ENCODE measurements around the gene INO80B.
"Not testable (repeated sequence)": the region's sequence is repeated elsewhere in the genome, so short reads cannot be mapped to it uniquely, and the experiment has no call there.

The INO80B gene

DNA sequence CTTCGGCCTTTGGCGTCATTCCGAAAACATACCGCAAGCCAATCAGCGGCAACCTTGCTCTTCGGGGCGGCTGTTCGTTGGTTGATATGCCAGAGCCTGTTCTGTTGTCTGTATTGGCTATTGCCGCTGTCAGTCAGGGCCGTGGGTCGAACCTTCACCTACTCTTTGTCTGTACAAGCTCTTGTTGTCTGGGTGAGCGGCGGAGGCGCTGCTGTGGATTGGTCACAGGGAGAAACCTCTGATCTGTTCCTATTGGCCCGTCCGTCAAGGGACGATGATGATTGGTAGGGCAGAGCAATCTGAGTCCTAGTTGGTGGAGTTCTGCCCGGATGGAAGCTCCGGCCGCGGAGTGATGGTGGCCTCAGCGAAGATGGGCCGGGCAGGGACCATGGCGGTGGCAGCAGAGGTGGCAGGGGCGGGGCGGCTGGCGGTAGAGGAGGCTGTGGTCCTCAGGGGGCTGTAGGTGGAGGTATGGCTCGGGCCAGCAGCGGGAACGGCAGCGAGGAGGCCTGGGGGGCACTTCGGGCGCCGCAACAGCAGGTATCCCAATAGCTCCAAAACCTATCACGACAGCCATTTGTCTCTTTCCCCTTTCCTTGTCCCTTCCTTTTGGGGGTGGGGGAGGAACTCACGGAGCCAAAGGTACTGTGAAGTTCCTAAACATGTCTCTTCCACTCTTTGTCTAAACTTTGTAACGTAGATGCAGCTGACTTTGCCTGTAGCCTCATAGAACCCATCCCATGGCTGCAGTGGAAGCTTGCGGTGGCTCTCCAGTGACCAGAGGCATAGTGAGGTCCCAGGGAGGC is 3.4 kb downstream of the INO80B start, which contains the start of gene WBP1:
TSS of gene WBP1 (plus strand) at position 307 of the 806 bp plus-strand sequence. CDS start at position 472, 165 bp downstream.
- H3K36me3 ChIP-seq (ENCODE audit: insufficient read depth, insufficient read length, low read length) = peaks cover 33% of the 10 kb centered on the region
- H3K4me3 ChIP-seq (ENCODE audit: insufficient read length, low read depth) = peak within 1 kb of the TSS; percentile 86
- TF ChIP-seq SUZ12 (IDR thresholded peaks at IDR 0.05; ENCODE audit: extremely low read depth, insufficient read depth, insufficient read length) (no peak), ZNF274 (IDR thresholded peaks at IDR 0.05; ENCODE audit: low read depth, low read length) (no peak), YY1 (IDR thresholded peaks at IDR 0.05; ENCODE audit: insufficient read depth, insufficient read length) (peak; percentile 45)
- H3K4me1 ChIP-seq (ENCODE audit: insufficient read depth, insufficient read length) = no peaks in the 10 kb centered on the region
- no peaks in the 10 kb centered on the region for H3K9me3 ChIP-seq (ENCODE audit: insufficient read depth, low read length)
- DNase-seq (ENCODE audit: low read depth, low spot score) = peak; percentile 99
- H3K27me3 ChIP-seq (ENCODE audit: insufficient read depth, insufficient read length) = no peaks in the 10 kb centered on the region
- peak within 1 kb of the TSS; percentile 95 for H3K9ac ChIP-seq (ENCODE audit: insufficient read length, low read depth)

GRCh38 chr2:74458938-74459363 is 4.1 kb downstream of the INO80B start:
- peaks cover 35% of the 10 kb centered on the region for H3K36me3 ChIP-seq (ENCODE audit: insufficient read depth, insufficient read length, low read length)
- TF ChIP-seq YY1 (IDR thresholded peaks at IDR 0.05; ENCODE audit: insufficient read depth, insufficient read length) = no peak
- no peak for TF ChIP-seq ZNF274 (IDR thresholded peaks at IDR 0.05; ENCODE audit: low read depth, low read length)
- TF ChIP-seq SUZ12 (IDR thresholded peaks at IDR 0.05; ENCODE audit: extremely low read depth, insufficient read depth, insufficient read length) = no peak
- no peaks in the 10 kb centered on the region for H3K4me1 ChIP-seq (ENCODE audit: insufficient read depth, insufficient read length)
- H3K9ac ChIP-seq (ENCODE audit: insufficient read length, low read depth) = peak overlapping the region; percentile 95
- no peak for DNase-seq (ENCODE audit: low read depth, low spot score)
- H3K27me3 ChIP-seq (ENCODE audit: insufficient read depth, insufficient read length) = no peaks in the 10 kb centered on the region
- H3K4me3 ChIP-seq (ENCODE audit: insufficient read length, low read depth) = peak overlapping the region; percentile 86
- no peaks in the 10 kb centered on the region for H3K9me3 ChIP-seq (ENCODE audit: insufficient read depth, low read length)

DNA sequence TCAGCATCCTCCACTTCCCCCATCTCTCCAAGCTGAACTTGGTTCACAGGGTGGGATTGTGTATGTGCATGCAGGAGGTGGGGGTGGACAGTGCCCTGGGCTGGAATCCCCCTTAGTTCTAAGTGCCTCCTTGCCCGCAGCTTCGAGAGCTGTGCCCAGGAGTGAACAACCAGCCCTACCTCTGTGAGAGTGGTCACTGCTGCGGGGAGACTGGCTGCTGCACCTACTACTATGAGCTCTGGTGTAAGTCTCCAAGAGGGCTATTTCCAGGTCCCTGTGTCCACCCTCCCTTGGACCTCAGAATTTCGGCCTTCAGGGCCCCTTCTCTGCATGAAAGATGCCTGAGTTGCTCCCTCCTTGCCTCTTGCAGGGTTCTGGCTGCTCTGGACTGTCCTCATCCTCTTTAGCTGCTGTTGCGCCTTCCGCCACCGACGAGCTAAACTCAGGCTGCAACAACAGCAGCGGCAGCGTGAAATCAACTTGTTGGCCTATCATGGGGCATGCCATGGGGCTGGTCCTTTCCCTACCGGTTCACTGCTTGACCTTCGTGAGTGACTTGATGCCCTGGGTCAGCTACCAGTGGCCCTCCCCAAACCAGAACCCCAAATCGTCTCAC is 4.7 kb downstream of the INO80B start:
- not testable (repeated sequence) for H3K4me1 ChIP-seq (ENCODE audit: insufficient read depth, insufficient read length); DNase-seq (ENCODE audit: low read depth, low spot score); H3K4me3 ChIP-seq (ENCODE audit: insufficient read length, low read depth); H3K9me3 ChIP-seq (ENCODE audit: insufficient read depth, low read length); H3K27me3 ChIP-seq (ENCODE audit: insufficient read depth, insufficient read length)
- peak overlapping the region; percentile 38 for H3K9ac ChIP-seq (ENCODE audit: insufficient read length, low read depth)
- H3K36me3 ChIP-seq (ENCODE audit: insufficient read depth, insufficient read length, low read length) = peaks cover 35% of the 10 kb centered on the region

DNA sequence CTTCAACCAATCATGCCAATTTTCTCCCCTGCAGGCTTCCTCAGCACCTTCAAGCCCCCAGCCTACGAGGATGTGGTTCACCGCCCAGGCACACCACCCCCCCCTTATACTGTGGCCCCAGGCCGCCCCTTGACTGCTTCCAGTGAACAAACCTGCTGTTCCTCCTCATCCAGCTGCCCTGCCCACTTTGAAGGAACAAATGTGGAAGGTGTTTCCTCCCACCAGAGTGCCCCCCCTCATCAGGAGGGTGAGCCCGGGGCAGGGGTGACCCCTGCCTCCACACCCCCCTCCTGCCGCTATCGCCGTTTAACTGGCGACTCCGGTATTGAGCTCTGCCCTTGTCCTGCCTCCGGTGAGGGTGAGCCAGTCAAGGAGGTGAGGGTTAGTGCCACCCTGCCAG is 5.3 kb downstream of the INO80B start:
- not testable (repeated sequence) for H3K27me3 ChIP-seq (ENCODE audit: insufficient read depth, insufficient read length); H3K9me3 ChIP-seq (ENCODE audit: insufficient read depth, low read length); H3K4me3 ChIP-seq (ENCODE audit: insufficient read length, low read depth); H3K4me1 ChIP-seq (ENCODE audit: insufficient read depth, insufficient read length); H3K9ac ChIP-seq (ENCODE audit: insufficient read length, low read depth); DNase-seq (ENCODE audit: low read depth, low spot score)
- peaks cover 35% of the 10 kb centered on the region for H3K36me3 ChIP-seq (ENCODE audit: insufficient read depth, insufficient read length, low read length)

DNA sequence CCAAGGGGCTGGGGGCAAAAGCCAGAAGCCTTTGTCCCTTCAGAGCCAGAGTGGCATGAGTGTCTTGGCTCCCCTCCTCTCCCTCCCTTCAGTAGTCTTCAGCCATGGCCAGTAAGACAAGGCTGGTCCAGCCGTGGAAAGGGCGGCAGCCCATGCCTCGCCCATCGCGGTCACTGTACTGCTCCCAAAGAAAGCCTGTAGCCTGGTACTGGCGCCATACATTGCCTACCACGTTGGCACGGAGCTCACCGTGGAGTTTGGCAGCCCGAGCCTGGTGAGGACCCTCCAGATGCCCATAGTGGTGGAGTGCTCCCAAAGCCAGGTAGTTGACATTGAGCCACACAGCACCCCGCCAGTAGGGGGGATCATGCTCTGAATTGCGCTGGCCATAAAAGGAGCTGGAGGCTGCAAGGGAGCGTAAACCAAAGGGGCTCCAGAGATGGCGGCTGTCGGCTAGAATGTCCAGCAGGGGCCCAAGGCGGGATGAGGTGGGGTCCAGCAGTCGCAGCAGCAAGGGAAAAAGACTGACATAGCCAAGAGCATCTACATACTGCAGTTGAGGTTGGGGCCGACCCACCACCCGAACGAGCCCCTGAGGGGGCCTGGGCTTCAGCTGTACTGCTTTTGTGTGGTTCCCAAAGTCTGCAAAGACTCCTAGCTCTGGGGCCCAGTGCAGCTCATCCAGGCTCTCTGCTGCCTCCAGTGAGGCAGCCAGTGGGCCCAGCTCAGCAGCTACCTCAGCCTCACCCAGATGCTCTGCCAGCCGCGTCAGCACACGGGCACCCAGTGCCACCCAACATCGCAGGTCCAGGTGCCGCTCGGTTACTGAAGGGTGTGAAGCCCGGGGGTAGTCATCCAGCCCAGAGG is 6.5 kb downstream of the INO80B start:
- H3K4me1 ChIP-seq (ENCODE audit: insufficient read depth, insufficient read length) = no peaks in the 10 kb centered on the region
- no peaks in the 10 kb centered on the region for H3K27me3 ChIP-seq (ENCODE audit: insufficient read depth, insufficient read length)
- peaks cover 29% of the 10 kb centered on the region for H3K36me3 ChIP-seq (ENCODE audit: insufficient read depth, insufficient read length, low read length)
- H3K9ac ChIP-seq (ENCODE audit: insufficient read length, low read depth) = no peak overlapping the region
- H3K9me3 ChIP-seq (ENCODE audit: insufficient read depth, low read length) = no peaks in the 10 kb centered on the region
- DNase-seq (ENCODE audit: low read depth, low spot score) = no peak
- no peak overlapping the region for H3K4me3 ChIP-seq (ENCODE audit: insufficient read length, low read depth)
- TF ChIP-seq SUZ12 (IDR thresholded peaks at IDR 0.05; ENCODE audit: extremely low read depth, insufficient read depth, insufficient read length) = no peak
- no peak for TF ChIP-seq YY1 (IDR thresholded peaks at IDR 0.05; ENCODE audit: insufficient read depth, insufficient read length)
- no peak for TF ChIP-seq ZNF274 (IDR thresholded peaks at IDR 0.05; ENCODE audit: low read depth, low read length)

GRCh38 chr2:74462054-74462785 is 7.3 kb downstream of the INO80B start:
- DNase-seq (ENCODE audit: low read depth, low spot score) = no peak
- TF ChIP-seq SUZ12 (IDR thresholded peaks at IDR 0.05; ENCODE audit: extremely low read depth, insufficient read depth, insufficient read length) (no peak), YY1 (IDR thresholded peaks at IDR 0.05; ENCODE audit: insufficient read depth, insufficient read length) (no peak), ZNF274 (IDR thresholded peaks at IDR 0.05; ENCODE audit: low read depth, low read length) (no peak)
- Histone ChIP-seq H3K9ac (ENCODE audit: insufficient read length, low read depth) (no peak overlapping the region), H3K36me3 (ENCODE audit: insufficient read depth, insufficient read length, low read length) (peaks cover 29% of the 10 kb centered on the region), H3K27me3 (ENCODE audit: insufficient read depth, insufficient read length) (no peaks in the 10 kb centered on the region), H3K9me3 (ENCODE audit: insufficient read depth, low read length) (no peaks in the 10 kb centered on the region), H3K4me3 (ENCODE audit: insufficient read length, low read depth) (no peak overlapping the region), H3K4me1 (ENCODE audit: insufficient read depth, insufficient read length) (no peaks in the 10 kb centered on the region)

DNA sequence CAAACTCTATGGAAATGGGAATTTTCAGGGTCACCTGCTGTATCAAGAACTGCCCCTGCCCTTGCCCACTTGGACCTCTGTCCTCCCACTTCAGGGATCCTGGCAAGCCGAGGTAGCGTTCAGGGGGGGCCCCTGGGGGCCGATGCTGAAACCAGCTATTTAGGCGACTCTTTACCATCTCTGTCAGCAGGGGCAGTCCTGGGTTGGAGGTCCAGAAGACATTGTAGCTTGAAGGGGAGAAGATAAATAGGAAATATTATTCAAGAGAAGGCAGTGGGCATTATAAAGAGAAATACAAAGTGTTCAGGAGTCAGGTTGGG is 7.9 kb downstream of the INO80B start:
- no peak overlapping the region for H3K4me3 ChIP-seq (ENCODE audit: insufficient read length, low read depth)
- TF ChIP-seq SUZ12 (IDR thresholded peaks at IDR 0.05; ENCODE audit: extremely low read depth, insufficient read depth, insufficient read length) = no peak
- TF ChIP-seq YY1 (IDR thresholded peaks at IDR 0.05; ENCODE audit: insufficient read depth, insufficient read length) = no peak
- TF ChIP-seq ZNF274 (IDR thresholded peaks at IDR 0.05; ENCODE audit: low read depth, low read length) = no peak
- H3K36me3 ChIP-seq (ENCODE audit: insufficient read depth, insufficient read length, low read length) = peaks cover 29% of the 10 kb centered on the region
- no peaks in the 10 kb centered on the region for H3K9me3 ChIP-seq (ENCODE audit: insufficient read depth, low read length)
- H3K4me1 ChIP-seq (ENCODE audit: insufficient read depth, insufficient read length) = no peaks in the 10 kb centered on the region
- no peak for DNase-seq (ENCODE audit: low read depth, low spot score)
- no peak overlapping the region for H3K9ac ChIP-seq (ENCODE audit: insufficient read length, low read depth)
- no peaks in the 10 kb centered on the region for H3K27me3 ChIP-seq (ENCODE audit: insufficient read depth, insufficient read length)

Data from NT2/D1 (cell line).